H4 (cell line): ENCODE results near the gene RAB21. TPM values are rescaled to one million over a fixed set of nuclear protein-coding genes. Genes with fewer than 3 reads are reported as not detected.
"Not testable (repeated sequence)": the region's sequence is repeated elsewhere in the genome, so short reads cannot be mapped to it uniquely, and the experiment has no call there.

Experiments used
- DNase-seq: peaks from one replicate; pipeline ENCODE4 v3.0.0-alpha.2; 2015; ENCODE audit warnings: low spot score
- total RNA-seq: library from RNA; depleted of rRNA; stranded (reverse); fragments of >200 nt; shearing (Covaris generic); gene quantifications from 2 replicates; pipeline ENCODE4 v1.2.3, GENCODE V29; 2014

The RAB21 gene
- total RNA-seq, 1 experiment from 2014 or later, result 22.0 TPM

DNA sequence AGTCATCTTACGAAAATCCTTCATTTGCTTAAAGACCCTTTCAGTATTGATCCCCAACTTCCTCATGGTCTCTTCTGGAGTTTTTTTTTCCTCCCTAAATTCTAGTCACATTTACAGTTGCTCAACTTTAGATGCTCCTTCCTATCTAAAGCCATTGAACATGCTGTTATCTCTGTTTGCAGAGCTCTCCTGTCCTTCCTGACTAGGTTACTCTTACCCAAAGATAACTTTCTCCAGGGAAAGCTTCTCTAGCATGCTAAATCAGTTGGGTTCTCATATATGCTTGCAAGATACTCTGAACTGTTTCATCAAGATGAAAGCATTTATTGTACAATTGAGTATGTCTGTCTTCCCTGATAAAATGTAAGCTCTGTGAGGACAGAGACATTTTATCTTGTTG is 1.8 kb upstream of the RAB21 start:
- DNase-seq, result no peak

DNA sequence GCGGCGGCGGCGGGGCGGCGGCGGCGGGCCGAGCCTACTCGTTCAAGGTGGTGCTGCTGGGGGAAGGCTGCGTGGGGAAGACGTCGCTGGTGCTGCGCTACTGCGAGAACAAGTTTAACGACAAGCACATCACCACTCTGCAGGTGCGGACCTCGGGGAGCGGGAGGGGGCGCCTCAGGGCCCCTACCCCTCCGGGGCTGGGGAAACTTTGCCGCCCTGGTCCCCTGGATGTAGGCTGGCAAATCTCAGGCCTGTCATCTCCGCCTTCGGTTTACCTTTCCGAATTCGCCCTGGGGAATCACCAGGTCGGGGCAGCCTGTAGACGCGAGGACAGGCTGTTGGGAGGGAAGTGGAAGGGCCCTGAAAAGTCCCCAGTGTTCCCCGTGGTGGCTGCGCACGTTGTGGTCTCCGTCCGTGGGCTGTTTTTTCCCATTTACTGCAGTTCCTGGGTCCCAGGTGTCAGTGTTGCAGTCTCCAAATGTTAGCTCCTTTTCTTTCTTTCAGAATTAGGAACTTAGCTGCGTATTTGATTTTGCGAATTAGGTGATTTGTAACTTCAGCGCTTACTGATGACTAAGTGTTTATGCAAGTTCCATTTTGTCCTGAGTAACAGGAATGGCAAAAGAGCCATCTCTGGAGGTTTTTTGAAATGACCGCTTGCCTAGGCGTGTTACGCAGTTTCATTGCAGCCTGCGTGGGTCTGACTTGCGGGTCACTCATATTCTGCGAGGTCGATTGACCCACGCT is 656 bp downstream of the RAB21 start:
- peak; percentile 11 for DNase-seq

DNA sequence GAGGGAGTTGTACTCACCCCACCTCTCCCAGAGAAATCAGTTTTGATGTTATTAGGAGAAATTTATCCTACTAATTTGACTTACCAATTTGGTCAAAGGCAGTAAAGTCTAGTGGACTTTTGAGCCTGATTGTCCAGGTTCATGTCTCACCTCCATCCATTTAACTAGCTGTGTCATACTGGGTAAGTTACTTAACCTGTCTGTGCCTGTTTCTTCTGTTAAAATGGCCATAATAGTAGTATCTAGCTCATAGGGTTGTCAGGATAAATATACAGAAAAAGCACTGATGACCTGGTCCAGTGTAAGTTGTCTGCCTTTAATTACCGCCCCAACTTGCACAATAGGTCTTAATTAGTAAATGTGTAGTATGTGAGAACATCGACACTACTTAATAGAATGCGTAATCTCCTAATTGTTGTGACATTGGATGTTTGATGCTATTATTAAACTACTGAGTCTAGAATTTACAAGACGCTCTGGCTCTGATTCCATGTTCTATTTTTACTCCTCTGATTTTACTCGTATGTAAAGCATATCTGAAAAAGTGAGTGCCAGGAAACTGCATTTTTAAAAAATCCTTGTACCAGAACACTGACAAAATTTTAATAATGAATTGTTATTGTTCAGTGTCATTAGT is 1.5 kb downstream of the RAB21 start:
- no peak for DNase-seq

DNA sequence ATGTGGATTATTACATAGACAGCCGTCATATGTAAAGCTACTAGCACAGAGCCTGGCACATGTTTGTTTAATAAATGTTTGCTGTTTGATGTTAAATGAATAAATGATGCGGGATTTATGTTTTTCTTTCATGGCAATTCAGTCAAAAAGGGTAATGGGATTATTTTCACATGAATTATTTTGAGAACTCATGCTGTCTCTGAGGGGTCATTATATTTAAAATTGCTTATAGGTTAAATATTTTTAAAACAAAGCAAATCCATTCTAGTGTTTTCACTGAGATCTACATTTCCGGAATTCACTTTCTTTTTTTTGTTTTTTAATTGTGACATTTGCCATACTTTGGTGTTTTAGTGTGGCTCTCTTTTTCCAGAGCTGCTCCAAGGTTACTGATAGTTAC is 5.3 kb downstream of the RAB21 start:
- no peak for DNase-seq

DNA sequence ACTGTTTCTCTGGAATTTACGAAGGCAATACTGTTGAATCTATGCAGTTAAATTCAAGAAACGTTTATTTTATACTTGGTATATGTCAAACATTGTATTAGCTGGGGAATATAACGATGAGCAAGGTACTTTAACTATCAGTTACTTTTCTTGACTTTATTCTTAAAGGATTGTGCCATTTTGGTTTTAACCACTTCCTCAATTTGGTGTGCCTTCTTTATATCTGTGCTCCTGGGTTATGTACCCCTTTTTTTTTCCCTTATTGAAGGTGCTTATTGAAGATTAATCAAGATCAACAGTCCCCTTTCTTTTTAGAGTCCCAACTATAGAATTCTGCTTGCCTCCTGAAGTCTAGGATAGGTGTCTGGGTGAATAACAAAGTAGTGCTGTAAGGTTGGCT is 5.8 kb downstream of the RAB21 start:
- DNase-seq, result no peak

DNA sequence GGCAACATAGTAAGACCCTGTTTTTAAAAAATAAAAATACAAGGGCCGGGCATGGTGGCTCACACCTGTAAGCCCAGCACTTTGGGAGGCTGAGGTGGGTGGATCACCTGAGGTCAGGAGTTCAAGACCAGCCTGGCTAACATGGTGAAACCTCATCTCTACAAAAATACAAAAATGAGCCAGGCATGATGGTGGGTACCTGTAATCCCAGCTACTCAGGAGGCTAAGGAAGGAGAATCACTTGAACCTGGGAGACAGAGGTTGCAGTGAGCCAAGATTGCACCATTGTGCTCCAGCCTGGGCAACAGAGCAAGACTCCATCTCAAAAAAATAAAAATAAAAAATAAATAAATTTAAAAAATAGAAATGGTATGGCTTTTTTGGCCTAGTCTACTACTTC is 6.7 kb downstream of the RAB21 start:
- DNase-seq, result not testable (repeated sequence)

DNA sequence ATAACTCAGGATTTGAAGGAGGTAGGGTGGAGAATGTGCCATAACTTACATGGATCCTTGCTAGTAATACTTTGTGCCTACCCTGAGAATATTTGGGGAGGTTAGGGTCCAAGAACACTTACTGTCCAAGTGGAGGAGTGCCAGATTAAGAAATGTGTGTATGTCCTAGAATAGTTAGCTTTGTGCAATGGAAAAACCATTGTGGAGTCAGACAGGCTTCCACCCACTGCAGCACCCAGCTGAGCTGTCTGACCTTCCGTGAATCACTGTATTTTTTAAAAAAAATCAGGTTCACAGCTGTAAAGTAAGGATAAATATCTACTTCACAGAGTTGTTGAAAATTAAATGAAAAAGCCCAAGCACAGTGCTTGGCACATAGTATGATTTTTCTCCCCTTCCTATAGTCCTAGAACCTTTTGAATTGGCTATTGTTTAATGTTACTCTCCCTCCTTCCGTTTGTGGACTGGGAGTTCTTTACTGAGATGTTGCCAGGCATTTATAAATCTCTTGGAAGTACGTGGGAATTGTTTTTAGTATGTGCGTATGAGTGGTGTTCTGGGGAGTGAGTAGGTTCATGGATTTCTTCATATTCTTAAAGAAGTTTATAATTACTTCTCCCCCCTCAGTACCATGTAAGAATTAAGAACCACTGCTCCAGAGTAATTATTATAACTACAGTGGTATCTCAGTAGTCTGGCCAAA is 9.2 kb downstream of the RAB21 start:
- no peak for DNase-seq

DNA sequence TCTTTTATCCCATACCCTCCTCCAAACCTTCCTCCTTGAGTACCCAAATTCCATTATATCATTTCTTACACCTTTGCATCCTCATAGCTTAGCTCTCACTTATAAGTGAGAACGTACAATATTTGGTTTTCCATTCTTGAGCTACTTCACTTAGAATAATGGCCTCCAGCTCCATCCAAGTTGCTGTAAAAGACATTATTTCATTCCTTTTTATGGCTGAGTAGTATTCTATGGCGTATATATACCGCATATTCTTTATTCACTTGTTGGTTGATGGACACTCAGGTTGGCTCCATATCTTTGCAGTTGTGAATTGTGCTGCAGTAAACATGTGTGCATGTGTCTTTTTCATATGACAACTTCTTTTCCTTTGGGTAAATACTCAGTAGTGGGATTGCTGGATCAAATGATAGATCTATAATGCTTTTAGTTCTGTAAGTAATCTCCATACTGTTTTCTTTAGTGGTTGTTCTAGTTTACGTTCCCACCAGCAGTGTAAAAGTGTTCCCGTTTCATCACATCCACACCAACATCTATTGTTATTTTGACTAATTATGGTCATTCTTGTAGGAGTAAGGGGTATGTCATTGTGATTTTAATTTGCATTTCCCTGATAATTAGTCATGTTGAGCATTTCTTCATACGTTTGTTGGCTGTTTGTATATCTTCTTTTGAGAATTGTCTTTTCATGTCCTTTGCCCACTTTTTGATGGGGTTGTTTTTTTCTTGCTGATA is 10.1 kb downstream of the RAB21 start:
- no peak for DNase-seq

DNA sequence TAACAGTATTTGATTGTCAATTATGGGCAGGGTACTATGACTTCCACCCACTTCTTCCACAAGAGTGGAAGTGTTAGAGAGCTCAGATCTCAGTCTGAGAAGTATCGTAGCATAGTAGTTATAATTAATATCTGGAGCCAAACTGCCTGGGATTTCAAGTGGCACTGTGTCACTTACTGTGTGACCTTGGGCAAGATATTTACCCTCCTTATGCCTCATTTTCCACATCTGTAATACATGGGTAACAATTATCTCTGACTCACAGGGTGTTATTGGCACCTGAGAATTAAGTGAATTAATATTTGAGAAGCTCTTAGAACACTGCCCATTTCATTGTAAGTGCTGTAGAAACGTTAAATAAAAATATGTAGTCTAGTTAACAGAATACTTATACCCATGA is 11.5 kb downstream of the RAB21 start:
- DNase-seq, result no peak

DNA sequence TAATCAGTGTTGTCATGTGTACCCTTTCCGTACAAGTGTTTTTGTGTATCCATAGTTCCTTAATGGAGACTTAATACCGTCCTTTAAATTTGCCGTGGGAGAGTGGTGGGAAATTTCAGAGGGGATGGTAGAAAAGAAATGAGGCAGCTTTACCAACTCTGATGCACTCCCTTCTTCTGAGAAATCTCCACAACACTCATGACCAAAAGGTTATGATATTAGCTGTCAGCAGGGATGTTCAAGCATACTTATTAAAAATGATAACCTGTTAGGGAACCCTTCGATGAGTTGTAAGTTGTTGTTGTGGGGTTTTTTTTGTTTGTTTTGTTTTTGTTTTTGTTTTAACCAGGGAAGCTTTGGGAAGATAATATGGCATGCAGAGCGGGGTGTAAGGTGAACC is 12.5 kb downstream of the RAB21 start:
- no peak for DNase-seq

DNA sequence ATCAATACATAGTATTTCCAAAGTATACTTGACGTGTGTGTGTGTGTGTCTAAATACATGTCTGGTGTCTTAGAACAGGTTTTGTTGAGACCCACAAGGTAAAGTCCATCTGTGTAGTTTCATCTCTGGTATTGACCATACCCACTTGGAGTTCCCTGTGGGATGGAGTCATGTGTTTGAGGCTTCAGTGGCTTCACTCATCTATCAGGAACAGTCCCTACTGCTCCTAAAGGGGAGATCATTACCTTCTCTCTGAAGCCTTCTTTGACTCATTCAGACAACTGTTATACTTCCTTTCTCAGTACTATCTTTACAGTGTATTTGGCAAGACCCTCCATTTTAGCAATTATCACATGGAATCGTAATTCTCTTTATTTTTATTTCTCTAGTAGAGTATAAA is 14.2 kb downstream of the RAB21 start:
- DNase-seq, result no peak

DNA sequence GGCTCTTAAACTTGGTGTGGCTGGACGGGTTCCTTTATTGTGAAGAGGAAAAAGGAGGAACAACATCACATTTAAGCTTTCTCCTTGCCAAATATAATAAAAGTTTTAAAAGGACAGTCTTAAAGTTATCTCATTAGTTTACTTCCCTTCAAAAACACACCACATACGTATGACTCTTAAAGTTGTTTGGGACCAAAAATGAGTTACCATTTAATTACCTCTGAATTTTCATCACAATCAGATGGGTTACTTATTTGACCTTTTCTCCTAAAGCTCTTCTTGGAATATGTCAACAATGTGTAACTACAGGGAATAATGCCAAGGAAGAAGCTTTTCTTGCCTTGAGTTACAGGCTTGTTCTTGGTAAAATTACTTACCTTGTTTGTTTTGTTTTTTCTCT is 16.4 kb downstream of the RAB21 start:
- DNase-seq, result no peak

DNA sequence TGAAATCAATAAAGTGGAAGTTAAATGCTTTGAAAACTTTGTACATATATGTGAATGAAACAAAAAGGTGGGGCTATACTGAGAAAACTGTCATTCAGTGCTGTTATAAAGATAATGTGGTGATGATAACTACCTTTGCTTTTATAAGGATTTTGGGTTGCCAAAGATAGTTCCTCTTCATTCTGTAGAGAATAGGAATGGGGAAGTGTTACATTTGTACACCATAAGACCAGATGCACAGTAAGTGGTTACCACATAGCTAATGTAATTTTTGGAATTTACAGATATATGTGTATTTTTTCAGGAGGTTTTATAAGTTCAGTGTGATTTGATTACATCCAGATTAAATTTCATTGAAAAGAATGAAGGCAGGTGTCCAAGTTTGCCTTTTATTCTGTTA is 18.1 kb downstream of the RAB21 start:
- DNase-seq, result no peak

DNA sequence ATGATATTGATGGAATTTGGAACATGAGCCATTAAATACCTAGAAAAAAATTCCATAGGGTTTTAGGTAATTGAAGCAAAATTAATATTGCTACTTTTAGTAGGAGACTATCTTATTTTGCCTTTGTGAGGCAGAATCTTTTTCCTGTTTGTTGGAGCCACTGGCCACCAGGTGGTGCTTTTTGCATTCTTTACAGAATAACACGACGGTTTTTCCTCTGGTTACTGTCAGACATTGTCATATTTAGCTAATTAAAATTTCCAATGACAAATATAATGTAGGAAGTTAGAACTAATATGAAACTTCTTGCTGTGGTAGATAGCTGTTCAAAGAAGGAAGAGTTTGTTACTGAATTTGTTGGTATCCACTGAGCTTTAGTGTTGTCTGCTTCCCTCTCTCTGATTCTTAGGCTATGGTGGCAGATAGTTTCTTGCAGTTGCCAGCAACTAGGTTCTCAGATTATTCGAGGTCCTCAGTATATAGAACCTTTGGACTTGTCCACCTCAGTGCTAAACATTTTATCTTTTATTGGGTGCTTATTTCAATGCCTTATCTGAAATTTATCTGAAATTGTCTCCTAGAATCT is 25.7 kb downstream of the RAB21 start:
- DNase-seq, result peak; percentile 19

DNA sequence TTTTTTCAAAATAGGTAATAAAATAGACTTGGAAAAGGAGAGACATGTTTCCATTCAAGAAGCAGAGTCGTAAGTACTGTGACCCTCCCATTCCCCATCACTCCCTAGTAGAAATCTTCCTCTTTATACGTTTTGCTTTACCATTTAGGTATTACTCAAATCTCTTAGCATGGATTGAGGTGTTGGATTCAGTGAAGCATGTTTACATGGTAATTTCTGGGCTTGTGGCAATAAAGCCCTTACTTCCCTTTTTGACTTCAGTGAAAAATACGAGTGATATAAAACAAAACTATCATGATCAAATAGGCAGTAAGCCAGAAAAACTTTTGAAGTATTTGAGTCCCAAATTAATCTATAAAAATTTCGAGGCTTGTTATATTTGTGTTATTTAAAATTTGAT is 27.4 kb downstream of the RAB21 start:
- DNase-seq, result no peak

DNA sequence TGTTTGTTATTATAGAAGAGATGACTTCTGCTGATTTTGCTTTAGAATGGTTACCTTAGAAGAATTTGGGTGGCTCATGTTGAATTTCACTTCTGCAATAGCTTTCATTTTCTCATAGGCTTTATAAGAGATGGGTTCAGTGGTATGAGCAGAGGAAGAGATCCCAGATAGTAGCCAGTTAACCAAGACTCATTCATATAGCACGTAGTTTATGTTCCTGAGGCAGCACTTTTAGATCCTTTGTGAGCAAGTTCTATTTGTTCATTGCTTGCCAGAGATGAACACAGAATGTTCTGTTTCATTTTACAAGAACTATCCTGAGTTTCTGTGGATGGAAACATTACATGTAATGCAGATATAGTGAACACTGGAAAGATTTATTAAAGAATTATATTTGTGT is 32.2 kb downstream of the RAB21 start:
- DNase-seq, result no peak

DNA sequence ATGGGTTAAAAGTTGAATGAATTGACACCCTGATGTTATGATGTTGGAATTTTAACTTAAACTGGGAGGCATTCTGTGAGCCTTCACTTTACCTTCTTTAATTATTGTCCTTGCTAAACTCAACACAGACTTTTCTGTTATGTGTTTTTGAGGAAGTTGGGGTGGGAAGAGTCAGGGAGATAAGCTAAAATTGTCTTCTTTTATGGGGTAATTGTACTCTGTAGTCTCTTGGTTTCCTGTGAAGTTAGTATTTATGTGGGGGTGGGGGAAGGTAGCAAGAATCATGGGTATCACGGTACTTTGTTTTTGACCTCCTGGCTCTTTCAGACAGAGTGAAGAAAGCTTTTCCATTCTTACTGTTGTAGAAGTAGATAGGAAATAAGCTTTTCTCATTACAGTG is 32.9 kb downstream of the RAB21 start:
- DNase-seq, result no peak

DNA sequence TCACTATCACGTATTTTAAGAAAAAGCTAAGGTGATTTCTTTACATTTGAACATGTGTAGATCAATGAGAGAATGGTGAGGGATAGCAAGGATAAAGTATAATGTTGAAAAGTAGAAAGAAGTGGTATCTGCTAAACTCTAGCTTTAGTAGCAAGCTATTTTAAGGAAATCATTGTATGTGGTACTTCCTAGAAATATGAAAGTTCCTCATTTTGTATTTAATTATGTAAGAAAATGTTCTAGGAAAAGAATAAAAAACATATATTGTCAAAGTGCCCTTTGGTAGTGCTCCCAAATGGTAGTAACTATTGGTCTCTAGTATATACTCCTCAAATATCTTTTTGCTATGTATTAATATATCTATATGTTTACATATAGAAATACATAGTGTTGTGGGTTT is 35.7 kb downstream of the RAB21 start:
- DNase-seq, result no peak

DNA sequence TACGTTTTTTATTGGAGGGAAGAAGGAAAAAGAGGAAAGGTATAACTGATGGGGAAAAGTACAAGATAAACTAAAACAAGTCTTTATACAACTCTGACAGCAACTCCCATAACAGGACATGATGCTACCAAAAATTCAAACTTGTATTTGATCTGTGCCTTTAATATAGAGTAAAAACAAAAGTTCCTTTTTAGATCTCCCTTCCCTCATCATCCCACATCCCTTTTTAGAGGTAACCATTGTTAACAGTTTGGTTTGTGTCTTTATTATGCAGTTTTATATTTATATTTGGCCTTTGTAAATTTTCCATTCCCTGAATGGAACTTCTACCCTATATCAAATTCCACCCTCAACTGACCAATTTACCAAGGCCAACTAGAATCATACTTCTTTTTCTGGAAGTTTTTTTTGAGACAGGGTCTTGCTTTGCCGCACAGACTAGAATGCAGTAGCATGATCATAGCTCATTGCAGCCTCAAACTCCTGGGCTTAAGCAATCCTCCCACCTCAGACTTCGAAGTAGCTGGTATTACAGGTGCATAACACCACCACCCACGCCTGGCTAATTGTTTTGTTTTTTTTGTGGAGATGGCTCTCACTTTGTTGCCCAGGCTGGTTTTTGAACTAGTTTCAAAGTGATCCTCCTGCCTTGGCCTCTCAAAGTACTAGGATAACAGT is 36.9 kb downstream of the RAB21 start:
- DNase-seq, result no peak

DNA sequence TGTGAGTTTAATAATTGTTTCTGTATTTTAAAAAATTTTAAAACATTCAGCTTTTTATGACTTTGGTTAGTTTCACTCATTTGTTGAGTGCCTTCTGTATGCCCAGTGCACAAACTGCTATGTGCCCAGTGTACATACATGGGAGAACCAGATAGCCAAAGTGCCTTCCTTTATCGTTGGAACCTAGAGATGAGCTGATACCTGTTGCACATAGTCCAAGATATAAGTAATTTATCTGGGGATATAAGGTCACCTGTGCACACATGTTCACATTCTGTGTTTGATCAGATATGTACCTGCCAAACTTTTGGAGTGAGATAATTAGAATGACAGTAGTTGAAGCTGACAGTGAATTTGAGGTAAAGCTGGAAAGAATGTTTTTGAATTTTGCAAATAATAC is 37.9 kb downstream of the RAB21 start:
- no peak for DNase-seq

DNA sequence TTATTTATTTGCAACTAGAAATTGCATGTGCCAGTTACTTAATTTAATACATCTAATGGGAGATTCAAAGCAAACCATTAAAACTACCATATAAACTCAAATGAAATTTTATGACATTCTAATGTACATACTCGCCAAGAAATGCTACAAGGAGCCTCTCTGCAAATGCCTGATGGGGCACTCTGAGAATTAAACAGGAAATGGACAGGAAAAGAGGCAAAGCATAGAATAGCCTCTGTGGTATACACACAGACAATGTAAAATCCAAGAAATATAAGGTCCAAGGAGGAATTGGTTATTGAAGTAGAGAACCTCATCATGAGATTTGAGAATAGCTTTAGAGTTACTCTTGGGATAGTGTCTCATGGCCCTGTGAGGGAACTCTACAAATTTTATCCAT is 41.2 kb downstream of the RAB21 start:
- no peak for DNase-seq

DNA sequence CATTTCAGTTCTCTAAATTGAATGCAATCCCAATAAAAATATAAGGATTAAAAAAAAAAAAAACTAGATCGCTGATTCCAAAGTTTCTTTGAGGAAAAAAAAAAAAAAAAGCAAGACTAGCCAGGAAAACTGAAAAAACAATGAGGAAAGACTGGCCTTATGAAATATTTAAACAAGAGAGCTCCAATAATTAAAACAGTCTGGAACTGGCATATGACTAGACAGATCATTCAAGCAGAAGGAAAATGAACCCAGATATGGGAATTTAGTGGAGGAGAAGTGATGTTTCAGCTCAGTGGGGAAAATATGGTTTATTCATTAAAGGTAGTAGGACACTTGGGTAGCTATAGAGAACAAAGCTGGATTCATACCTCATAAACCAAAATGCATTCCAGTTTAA is 42.9 kb downstream of the RAB21 start:
- no peak for DNase-seq
